ENCODE data around the gene SRGAP3.

Gene SRGAP3

DNA sequence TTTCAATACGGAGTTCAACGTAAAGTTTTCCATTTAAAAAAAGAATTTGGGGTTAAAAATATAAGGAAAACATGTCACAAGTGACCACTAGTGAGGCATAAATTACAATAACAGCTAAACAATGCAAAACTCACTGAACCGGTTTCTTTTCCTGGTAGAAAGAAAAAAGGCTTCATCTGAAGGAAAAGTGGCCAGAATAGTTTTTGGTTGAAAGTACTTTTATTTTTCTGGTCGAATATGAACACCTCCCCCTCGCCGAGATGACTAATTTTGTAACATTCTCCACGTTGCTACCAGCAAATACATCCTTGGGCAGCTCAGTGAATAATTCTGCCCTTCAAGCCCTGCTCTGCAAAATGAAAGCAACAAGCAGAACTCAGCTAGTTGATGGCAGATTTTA, 3.9 kb upstream of the SRGAP3 start:
- DNase-seq (ENCODE audit: low spot score): no peak

DNA sequence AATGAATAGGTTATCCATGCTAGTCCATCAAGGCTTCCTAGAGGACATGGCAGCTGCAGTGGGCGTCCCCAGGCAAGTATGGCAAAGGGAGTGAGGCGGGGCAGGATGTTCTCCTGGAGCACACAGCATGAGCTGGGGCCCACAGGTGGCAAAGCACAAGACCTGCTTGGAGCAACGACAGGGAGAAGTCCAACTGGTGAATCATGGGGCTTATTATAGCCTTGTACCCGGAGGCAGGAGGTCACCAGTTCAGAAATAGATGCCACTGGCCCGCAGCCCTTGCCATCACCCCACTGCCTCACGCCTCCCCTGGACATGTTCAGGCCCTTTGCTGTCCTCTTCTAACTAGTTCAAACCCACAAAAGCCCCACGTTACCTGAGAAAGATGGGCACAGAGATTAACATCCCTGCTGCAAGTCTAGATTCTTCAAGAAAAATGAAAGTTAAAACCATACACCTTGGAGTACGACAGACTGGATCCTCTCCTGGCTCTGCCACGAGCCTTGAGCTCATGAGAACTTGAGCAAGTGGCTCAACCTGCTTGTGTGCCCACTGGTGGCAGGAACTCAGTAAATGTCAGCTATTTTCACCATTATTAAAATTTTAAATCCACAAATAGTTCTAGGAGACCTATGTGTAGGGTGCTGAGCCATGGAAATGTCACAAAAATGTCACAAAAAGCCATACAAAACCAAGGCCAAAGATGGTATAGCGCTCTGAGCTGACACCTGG, 1.8 kb upstream of the SRGAP3 start:
- no peak for DNase-seq (ENCODE audit: low spot score)

DNA sequence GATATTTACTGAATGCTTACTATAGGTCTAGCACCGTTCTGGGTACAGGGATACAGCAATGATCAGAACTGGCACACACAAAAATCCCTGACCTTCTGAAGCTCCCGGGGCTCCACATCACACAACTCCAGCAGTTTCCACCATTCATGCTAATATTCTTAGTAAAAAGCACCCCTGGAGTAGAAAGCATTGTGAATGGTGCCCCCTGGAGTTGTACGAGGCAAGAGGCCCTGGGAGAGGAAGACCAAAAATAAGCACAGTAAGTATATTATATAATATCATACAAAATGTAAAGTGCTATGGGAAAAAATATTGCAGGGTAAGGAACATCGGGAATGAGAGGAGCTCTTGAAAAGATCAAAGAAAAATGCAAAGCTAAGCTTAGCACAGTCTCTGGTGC, 790 bp upstream of the SRGAP3 start:
- no peak for DNase-seq (ENCODE audit: low spot score)

GRCh38 chr3:9248522-9249271, 749 bp downstream of the SRGAP3 start:
- no peak for DNase-seq (ENCODE audit: low spot score)

DNA sequence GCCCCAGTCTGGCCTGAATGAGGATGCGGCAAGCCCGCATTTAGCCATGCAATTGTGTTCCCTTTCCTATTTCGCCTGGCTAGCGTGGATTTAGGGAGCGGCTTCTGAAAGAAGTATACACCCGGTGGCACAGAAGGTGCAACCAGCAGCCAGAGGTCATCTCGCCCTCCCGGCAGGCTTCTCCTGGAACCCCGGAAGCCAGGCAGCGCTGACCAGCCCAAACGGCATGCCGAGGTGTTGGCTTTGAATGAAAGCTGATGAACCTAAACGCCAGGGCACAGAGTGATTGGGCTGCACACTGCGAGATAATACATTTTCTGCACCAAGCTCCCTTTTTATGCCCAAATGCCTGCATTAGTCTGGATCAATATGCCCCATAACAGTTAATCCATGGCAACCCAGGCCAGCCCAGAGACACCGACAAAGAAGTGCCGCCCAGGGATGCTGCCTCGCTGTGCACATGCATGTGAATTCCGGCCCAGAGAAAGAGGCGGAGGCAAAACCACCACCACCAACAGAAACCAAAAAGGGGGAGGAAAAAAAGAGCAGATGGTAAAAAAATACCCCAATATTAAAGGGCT, 1.4 kb downstream of the SRGAP3 start:
- no peak for DNase-seq (ENCODE audit: low spot score)

DNA sequence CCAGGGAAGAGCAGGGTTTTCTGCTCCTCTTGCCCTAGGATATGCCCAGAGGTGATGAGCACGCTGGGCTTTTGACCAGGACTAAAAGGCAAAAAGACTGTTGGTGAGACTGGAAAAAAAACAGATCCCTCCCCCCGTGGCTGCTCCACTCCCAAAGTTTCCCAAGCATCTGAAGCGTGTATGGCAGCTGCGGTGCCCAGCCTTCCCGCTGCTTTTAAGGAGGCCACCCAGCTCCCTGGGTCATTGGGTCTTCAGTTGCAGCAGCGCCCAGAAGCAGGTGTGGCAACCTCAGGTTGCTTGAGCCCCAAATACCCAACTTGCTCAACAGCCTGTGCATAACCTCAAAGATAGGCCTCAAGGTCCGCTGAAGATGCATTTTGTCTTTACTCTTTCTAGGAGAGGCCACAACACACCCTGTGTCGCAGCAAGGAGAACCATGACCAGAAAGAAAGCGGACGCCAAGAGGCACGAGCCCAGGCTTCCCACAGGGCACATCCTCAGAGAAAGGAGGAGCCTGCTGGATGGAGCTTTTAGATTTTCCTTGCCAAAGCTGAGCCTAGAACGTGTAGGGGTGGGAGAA, 2.0 kb downstream of the SRGAP3 start:
- DNase-seq (ENCODE audit: low spot score): no peak

GRCh38 chr3:9246189-9246588, 3.3 kb downstream of the SRGAP3 start:
- DNase-seq (ENCODE audit: low spot score): no peak

- DNase-seq (ENCODE audit: low spot score): no peak
Measured at GRCh38 chr3:9244495-9245183, 4.8 kb downstream of the SRGAP3 start.

- no peak for DNase-seq (ENCODE audit: low spot score)
Measured at GRCh38 chr3:9241956-9242355, 7.5 kb downstream of the SRGAP3 start.

DNA sequence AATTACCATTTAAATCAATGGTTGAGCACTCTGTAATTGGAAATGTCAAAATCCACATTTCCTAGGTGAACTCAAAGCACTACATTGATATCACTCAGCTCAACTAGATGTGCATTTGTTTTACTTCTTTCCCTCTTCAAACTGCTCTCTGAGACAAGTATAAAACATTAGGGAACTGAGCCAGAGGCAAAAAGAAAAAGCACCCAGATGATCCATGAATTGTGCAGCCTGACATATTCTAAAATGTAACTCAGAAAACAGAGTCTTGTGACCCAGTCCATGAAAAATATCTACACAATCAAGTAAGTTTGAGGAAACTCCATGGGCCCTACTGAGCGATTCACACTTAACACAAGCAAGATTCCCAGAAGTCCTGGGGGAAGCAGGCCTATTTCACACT, 9.8 kb downstream of the SRGAP3 start:
- DNase-seq (ENCODE audit: low spot score): no peak

- no peak for DNase-seq (ENCODE audit: low spot score)
Measured at GRCh38 chr3:9238721-9239295, 10.6 kb downstream of the SRGAP3 start.

GRCh38 chr3:9238276-9238675, 11.2 kb downstream of the SRGAP3 start:
- no peak for DNase-seq (ENCODE audit: low spot score)

DNA sequence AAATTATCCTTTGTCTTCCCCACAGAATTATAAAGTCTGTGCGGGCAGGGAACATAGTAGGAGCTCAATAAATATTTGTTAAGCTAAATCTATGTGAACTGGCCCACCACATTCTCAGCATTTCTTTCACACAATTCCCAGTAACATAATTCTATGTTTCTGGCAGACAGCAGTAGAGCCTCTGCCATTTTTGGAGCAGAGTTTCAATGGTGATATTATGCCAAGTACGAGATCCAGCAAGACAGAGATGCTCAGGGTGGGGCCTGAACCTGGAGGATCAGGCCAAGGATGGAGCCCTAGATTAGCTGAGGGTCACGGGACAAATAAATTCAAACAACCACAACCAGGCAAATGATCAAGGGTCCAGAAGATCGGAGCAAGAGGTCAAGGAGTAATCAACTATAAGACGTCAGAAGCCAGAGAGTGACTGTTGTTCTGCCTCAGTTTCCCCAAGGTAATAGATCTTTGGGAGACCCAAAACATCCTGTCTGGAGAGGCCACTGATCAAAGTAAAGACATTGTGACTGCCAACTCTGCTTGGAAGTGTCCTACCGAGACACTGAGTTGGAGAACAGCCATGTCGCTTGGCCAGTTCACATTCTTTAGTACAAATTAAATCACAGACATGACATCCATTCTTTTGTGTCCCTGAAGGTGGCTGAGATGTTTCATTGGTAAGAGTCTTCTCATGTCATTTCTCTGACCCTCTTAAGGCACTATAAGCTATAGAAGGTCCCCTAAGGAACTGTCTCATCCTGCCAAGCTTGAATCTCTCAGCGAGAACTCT, 15.4 kb downstream of the SRGAP3 start:
- DNase-seq (ENCODE audit: low spot score): no peak

GRCh38 chr3:9233101-9233500, 16.3 kb downstream of the SRGAP3 start:
- no peak for DNase-seq (ENCODE audit: low spot score)

DNA sequence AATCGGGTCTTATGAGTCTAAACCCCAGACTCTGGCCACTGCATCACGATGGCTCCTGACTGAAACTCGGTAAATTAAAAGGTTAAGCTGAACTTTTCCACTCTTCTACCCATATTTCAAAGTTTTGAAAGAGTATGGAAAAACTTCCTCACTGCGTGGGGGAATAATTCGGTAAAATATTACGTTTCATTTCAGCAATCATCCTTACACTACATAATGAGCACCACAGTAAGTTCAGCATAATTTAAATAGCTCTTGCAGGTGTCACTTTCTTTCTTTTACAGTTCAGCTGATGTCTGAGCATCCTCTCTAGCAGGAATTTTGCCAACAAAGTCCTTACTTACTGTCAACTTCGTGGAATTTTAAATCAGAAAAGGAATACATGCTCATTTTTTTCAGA, 17.5 kb downstream of the SRGAP3 start:
- no peak for DNase-seq (ENCODE audit: low spot score)

DNA sequence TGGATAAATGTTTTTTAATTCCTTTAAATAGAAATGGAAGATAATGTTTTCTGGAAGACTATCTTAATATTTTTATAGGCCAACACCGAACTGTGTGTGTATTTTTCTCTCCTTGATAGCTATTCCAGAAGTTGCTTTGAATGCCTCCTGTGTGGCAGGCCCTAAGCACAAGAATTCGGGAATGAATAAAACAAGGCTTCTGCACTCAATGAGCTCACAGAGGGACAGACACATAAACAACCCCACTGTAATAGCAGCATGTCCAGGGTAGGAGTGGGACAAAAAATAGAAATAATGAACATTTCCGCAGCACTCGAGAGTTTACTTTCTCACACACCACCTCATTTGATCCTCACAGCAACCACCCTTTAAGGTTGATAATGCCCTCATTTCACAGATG, 18.0 kb downstream of the SRGAP3 start:
- no peak for DNase-seq (ENCODE audit: low spot score)

- no peak for DNase-seq (ENCODE audit: low spot score)
Measured at GRCh38 chr3:9231006-9231405, 18.4 kb downstream of the SRGAP3 start.

DNA sequence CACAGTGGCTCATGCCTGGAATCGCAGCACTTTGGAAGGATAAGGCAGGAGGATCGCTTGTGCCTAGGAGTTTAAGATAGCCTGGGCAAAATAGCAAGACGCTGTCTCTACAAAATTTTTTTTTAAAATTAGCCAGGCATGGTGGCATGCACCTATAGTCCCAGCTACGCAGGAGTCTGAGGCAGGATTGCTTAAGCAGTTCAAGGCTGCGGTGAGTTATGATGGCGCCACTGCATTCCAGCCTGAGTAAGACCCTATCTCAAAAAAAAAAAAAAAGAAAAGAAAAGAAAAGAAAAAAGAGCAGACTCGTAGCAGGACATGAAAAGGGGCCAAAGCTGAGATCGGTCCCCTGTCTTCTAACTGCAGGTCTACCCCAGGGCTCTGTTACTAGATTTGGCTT, 18.9 kb downstream of the SRGAP3 start:
- DNase-seq (ENCODE audit: low spot score): no peak

DNA sequence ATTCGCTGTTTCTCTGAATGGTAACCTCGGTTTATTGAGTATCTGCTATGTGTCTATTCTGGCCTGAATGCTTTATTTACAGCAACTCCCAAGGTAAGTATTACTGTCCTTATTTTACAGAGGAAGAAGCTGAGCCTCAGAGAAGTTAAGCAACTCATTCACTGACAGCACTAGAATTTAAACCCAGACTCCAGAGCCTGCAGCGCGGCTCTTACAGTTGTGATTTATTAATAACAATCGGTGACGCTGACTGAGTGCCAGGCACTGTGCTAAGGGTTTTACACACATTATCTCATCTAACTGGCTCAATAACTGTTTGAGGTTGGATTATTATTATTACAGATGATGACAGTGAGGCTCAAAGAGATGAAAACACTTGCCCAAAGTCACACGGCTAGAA, 19.6 kb downstream of the SRGAP3 start:
- DNase-seq (ENCODE audit: low spot score): no peak

DNA sequence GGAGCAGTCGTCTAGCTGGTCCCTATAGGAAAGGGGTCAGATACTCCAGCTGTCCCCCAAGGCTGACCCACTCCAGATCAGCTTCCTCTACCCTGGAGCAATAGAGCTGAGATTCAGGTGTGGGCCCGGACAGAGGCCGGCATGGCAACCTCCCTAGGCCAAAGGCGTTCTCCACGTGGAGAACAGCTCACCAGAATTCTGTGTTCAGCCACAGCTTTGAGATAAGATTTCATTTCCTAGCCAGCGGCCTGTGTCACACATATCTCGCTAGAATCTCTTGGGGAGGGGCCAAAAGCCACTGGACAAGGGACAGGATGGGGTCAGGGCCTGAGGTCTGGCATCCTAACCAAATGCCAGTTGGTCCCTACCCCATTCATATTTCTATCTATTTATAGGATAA, 20.1 kb downstream of the SRGAP3 start:
- DNase-seq (ENCODE audit: low spot score): no peak

- peak; percentile 72 for DNase-seq (ENCODE audit: low spot score)
Measured at GRCh38 chr3:9226326-9226725, 23.1 kb downstream of the SRGAP3 start.

Data from COLO829 (cell line).